Measurements from ENCODE around the gene NOP14. TPM values are rescaled to one million over a fixed set of nuclear protein-coding genes. Genes with fewer than 3 reads are reported as not detected.
"Not testable (repeated sequence)": the region's sequence is repeated elsewhere in the genome, so short reads cannot be mapped to it uniquely, and the experiment has no call there.

Gene NOP14
- total and polyA plus RNA-seq, 2 donors = 11.3 to 17.0 TPM

GRCh38 chr4:2954358-2955185, 8.6 kb downstream of the NOP14 start:
- 91% methylated on average over 33 of the region's 33 CpGs for WGBS
- no peak for DNase-seq (ENCODE audit: extremely low spot score)
- Histone ChIP-seq H3K27ac (ENCODE audit: low read depth) (no peak overlapping the region), H3K4me3 (ENCODE audit: low read depth, low read length) (no peak overlapping the region), H3K4me1 (ENCODE audit: insufficient read depth) (no peaks in the 10 kb centered on the region), H3K36me3 (ENCODE audit: insufficient read depth) (no peaks in the 10 kb centered on the region)

DNA sequence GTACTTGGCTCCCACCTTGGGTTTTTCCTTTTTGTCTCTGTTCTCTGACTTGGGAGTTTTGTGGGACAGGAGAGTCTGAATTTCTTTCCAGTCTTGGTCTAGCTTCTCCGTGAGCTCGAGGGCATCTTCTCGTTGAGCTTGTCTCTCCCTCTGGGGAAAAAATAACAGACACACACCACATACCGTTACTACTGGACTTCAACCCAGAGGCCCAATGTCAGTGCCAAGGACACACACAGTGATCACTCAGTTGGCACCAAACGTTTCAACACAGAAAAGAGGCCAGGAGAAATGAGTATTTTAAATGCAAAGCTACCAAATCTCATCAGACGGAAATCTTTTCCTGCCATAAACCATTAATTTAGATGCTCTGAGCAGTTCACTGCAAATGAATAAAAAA, 9.7 kb downstream of the NOP14 start:
- Histone ChIP-seq H3K27ac (ENCODE audit: low read depth) (no peak overlapping the region), H3K36me3 (ENCODE audit: insufficient read depth) (no peaks in the 10 kb centered on the region), H3K4me1 (ENCODE audit: insufficient read depth) (no peaks in the 10 kb centered on the region), H3K4me3 (ENCODE audit: low read depth, low read length) (no peak overlapping the region)
- 85% methylated on average over 6 of the region's 6 CpGs for WGBS
- DNase-seq (ENCODE audit: extremely low spot score) = no peak

GRCh38 chr4:2950221-2950989, 12.8 kb downstream of the NOP14 start:
- DNase-seq (ENCODE audit: extremely low spot score) = no peak
- WGBS = 94% methylated on average over 16 of the region's 16 CpGs
- no peaks in the 10 kb centered on the region for H3K4me1 ChIP-seq (ENCODE audit: insufficient read depth)
- H3K4me3 ChIP-seq (ENCODE audit: low read depth, low read length) = no peak overlapping the region
- no peak overlapping the region for H3K27ac ChIP-seq (ENCODE audit: low read depth)
- H3K36me3 ChIP-seq (ENCODE audit: insufficient read depth) = peaks cover 2% of the 10 kb centered on the region

GRCh38 chr4:2949782-2950125, 13.5 kb downstream of the NOP14 start:
- 96% methylated on average over 11 of the region's 11 CpGs for WGBS
- no peak for DNase-seq (ENCODE audit: extremely low spot score)

DNA sequence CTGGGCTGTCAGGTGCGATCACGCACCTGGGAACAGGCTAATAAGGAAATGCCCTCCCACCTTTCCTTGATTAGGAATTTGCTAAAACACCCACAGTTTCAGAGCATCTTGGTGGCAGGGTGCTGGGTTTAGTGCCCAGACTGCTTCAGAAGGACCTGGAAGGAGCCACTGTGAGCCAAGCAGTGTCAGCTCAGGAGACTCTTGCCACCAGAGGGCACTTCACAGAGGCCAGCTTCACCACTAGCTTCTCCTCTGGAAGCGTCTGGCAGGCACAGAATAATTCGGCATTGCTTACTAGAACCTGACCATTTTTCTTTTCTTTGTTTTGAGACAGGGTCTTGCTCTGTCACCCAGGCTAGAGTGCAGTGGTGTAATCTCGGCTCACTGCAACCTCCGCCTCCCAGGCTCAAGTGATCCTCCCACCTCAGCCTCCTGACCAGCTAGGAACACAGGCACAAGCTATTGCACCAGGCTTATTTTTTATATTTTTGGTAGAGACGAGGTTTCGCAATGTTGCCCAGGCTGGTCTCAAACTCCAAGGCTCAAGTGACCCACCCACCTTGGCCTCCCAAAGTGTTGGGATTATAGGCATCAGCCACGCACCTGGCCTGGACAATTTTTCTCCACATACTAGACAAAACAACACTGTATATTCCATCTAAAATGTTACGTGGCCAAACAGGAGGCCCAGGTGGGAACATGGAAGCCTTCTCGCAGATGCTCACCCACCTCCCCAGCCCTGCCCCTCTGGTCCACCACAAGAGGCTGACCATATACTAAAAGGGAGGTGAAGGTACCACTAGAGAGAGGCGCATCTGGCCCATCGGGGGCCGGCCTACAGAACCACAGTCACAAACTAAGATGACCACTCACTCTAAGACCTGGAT, 14.1 kb downstream of the NOP14 start:
- no peak overlapping the region for H3K27ac ChIP-seq (ENCODE audit: low read depth)
- H3K4me1 ChIP-seq (ENCODE audit: insufficient read depth) = no peaks in the 10 kb centered on the region
- H3K4me3 ChIP-seq (ENCODE audit: low read depth, low read length) = no peak overlapping the region
- no peak for DNase-seq (ENCODE audit: extremely low spot score)
- 90% methylated on average over 14 of the region's 14 CpGs for WGBS
- peaks cover 2% of the 10 kb centered on the region for H3K36me3 ChIP-seq (ENCODE audit: insufficient read depth)

More at GRCh38 chr4:2949782-2950125, 13.5 kb downstream of the NOP14 start:
- no peak overlapping the region for H3K4me3 ChIP-seq (ENCODE audit: low read depth, low read length)
- H3K27ac ChIP-seq (ENCODE audit: low read depth) = no peak overlapping the region
- peaks cover 2% of the 10 kb centered on the region for H3K36me3 ChIP-seq (ENCODE audit: insufficient read depth)
- no peaks in the 10 kb centered on the region for H3K4me1 ChIP-seq (ENCODE audit: insufficient read depth)

GRCh38 chr4:2947926-2948325, 15.3 kb downstream of the NOP14 start:
- Histone ChIP-seq H3K4me3 (ENCODE audit: low read depth, low read length) (no peak overlapping the region), H3K36me3 (ENCODE audit: insufficient read depth) (peaks cover 2% of the 10 kb centered on the region), H3K27ac (ENCODE audit: low read depth) (no peak overlapping the region), H3K4me1 (ENCODE audit: insufficient read depth) (no peaks in the 10 kb centered on the region)
- WGBS = 86% methylated on average over 11 of the region's 11 CpGs
- DNase-seq (ENCODE audit: extremely low spot score) = no peak

DNA sequence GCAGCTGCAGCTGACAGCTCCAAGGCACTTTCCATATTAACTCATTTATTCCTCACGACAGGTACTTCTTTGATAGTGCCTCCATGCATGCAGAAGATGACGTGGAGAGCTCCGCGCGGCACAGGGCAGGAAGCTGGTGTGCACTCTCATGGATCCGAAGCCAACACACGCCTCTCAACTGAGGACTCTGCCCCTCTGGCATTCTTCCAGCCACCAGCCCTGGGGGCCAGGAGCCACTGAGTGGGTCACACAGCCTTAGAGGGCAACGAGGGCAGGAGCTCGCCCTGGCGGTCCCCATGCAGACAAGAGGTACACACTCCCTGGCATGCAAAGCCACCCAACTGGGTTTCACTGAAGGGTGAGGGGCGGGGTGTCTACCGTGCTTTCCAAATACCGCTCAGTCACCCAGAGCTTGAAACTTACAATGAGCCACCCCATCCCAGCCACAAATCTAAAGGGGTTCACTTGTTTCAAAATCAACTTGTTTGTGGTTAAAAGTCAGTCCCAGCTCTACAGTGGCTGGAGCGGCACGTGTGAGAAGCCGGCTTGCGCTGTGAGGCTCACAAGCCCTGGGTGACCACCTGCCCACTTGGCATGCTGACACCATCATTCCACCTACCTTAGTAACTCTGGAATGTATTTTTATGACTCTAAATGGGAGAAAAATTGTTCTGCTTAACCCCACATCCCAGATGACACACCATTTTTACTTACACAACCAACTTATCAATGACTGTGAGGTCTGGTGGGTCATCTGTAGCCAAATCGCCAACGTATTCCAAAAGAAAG, 16.2 kb downstream of the NOP14 start:
- WGBS = 93% methylated on average over 19 of the region's 19 CpGs
- Histone ChIP-seq H3K4me1 (ENCODE audit: insufficient read depth) (no peaks in the 10 kb centered on the region), H3K36me3 (ENCODE audit: insufficient read depth) (peaks cover 2% of the 10 kb centered on the region), H3K27ac (ENCODE audit: low read depth) (no peak overlapping the region), H3K4me3 (ENCODE audit: low read depth, low read length) (no peak overlapping the region)
- no peak for DNase-seq (ENCODE audit: extremely low spot score)

- not testable (repeated sequence) for H3K4me3 ChIP-seq (ENCODE audit: low read depth, low read length); H3K4me1 ChIP-seq (ENCODE audit: insufficient read depth); H3K36me3 ChIP-seq (ENCODE audit: insufficient read depth); DNase-seq (ENCODE audit: extremely low spot score); H3K27ac ChIP-seq (ENCODE audit: low read depth)
- WGBS = 86% methylated on average over 28 of the region's 30 CpGs
These were observed 17.3 kb downstream of the NOP14 start for GRCh38 chr4:2945619-2946604.

DNA sequence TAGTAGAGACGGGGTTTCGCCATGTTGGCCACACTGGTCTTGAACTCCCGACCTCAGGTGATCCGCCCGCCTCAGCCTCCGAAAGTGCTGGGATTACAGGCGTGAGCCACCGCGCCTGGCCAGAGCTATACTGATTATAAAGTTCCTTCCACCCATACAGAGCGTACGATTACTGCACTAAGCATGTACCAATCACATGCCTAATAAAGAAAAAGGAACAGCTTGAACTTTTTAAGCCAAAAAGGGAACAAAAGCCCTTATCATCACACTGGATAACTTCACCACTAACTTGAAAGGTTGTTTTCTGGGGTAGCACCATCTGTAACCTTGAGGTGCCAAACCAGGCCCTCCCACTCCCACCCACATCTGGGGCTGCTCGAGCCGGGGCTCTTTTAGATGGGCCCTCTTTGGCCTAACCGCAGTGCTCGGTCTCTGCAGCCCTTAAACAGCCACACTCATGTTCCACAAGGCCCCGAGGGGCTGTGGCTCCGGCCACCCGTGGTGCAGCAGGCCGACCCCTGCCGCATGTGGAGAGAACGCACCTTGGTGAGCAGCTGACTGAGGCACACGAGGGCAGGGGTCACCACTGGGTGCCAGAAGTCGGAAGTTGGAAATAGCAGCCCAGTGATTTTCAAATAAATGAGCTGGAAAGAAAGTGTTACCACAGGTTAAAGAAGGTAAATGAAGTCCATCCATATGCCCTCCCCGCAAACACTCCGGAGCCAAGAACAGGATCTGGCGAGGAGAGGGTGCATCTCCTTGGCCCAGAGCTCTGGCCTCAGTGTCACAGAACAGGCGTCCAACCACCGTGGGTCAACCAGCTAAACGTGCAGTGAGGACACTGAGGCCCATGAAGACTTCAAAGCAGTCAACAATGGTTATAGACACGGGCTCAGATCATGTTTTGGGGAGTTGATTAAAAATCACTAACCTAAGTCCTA, 18.4 kb downstream of the NOP14 start:
- no peak overlapping the region for H3K4me3 ChIP-seq (ENCODE audit: low read depth, low read length)
- DNase-seq (ENCODE audit: extremely low spot score) = no peak
- H3K4me1 ChIP-seq (ENCODE audit: insufficient read depth) = no peaks in the 10 kb centered on the region
- WGBS = 87% methylated on average over 30 of the region's 30 CpGs
- H3K27ac ChIP-seq (ENCODE audit: low read depth) = no peak overlapping the region
- H3K36me3 ChIP-seq (ENCODE audit: insufficient read depth) = peaks cover 5% of the 10 kb centered on the region

GRCh38 chr4:2944091-2944482, 19.1 kb downstream of the NOP14 start:
- 84% methylated on average over 11 of the region's 11 CpGs for WGBS
- Histone ChIP-seq H3K36me3 (ENCODE audit: insufficient read depth) (peaks cover 10% of the 10 kb centered on the region), H3K4me3 (ENCODE audit: low read depth, low read length) (no peak overlapping the region), H3K27ac (ENCODE audit: low read depth) (no peak overlapping the region), H3K4me1 (ENCODE audit: insufficient read depth) (no peaks in the 10 kb centered on the region)
- no peak for DNase-seq (ENCODE audit: extremely low spot score)

- Histone ChIP-seq H3K4me1 (ENCODE audit: insufficient read depth) (no peaks in the 10 kb centered on the region), H3K36me3 (ENCODE audit: insufficient read depth) (peaks cover 10% of the 10 kb centered on the region), H3K27ac (ENCODE audit: low read depth) (peak overlapping the region; percentile 33), H3K4me3 (ENCODE audit: low read depth, low read length) (no peak overlapping the region)
- DNase-seq (ENCODE audit: extremely low spot score) = no peak
- 93% methylated on average over 20 of the region's 20 CpGs for WGBS
These were observed 19.7 kb downstream of the NOP14 start for GRCh38 chr4:2943364-2944090.
